RPMI7951 (cell line): ENCODE results near the gene RIMBP2. TPM values are rescaled to one million over a fixed set of nuclear protein-coding genes. Genes with fewer than 3 reads are reported as not detected.
"Not testable (repeated sequence)": the region's sequence is repeated elsewhere in the genome, so short reads cannot be mapped to it uniquely, and the experiment has no call there.

Experiments
- DNase-seq: peaks from one replicate; pipeline ENCODE4 v3.0.0-alpha.2; 2012; ENCODE audit warnings: low read depth
- total RNA-seq: library from RNA; depleted of rRNA; stranded (reverse); fragments of >200 nt; shearing (Covaris generic); gene quantifications from 2 replicates; pipeline ENCODE4 v1.2.3, GENCODE V29; 2014

The RIMBP2 gene
- total RNA-seq, 1 experiment from 2014 or later = not detected

GRCh38 chr12:130705178-130705822 lies 10.8 kb downstream of the RIMBP2 start:
- no peak for DNase-seq

- DNase-seq = no peak
Observed at GRCh38 chr12:130704606-130705005, 11.5 kb downstream of the RIMBP2 start.

- DNase-seq = no peak
Observed at GRCh38 chr12:130703733-130704375, 12.2 kb downstream of the RIMBP2 start.

DNA sequence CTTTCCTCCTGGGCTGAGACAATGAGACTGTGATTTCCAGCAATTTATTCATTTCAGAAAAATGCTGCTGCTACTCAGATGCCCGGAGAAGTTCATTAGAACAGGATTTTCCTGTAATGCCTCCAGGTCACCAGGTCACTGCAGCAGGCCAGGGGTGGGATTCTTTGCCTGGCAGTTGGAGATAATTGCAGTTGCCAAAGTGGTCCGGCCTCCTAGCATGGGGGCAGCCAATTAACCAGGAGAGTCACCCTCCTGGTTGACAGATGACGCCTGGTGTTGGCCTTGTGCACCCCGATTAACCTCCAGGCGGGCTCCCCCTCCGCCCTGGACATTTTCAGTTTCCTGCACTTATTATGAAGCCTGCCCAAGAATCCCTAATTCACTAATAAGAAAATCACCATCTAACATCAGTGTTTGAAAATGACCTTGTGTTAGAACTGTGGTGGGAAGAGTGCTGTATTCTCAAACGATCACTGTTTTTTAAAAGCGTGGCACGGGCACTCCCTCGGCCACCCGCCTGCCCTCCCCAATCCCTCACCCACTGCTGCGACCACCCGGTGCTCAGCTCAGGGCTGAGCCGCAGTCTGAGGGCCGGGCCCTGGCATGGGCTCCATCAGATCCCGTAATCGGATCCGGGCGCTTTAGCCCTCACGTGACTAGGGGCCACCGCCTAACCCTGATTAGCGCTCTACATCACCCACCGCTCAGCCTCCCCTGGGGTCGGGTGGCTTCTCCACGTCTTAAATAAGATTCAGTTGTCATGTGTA lies 12.9 kb downstream of the RIMBP2 start:
- DNase-seq = no peak

- no peak for DNase-seq
Observed at GRCh38 chr12:130701402-130701744, 14.7 kb downstream of the RIMBP2 start.

GRCh38 chr12:130700492-130701401 lies 15.4 kb downstream of the RIMBP2 start:
- DNase-seq = no peak

GRCh38 chr12:130698106-130698505 lies 18.0 kb downstream of the RIMBP2 start:
- no peak for DNase-seq

DNA sequence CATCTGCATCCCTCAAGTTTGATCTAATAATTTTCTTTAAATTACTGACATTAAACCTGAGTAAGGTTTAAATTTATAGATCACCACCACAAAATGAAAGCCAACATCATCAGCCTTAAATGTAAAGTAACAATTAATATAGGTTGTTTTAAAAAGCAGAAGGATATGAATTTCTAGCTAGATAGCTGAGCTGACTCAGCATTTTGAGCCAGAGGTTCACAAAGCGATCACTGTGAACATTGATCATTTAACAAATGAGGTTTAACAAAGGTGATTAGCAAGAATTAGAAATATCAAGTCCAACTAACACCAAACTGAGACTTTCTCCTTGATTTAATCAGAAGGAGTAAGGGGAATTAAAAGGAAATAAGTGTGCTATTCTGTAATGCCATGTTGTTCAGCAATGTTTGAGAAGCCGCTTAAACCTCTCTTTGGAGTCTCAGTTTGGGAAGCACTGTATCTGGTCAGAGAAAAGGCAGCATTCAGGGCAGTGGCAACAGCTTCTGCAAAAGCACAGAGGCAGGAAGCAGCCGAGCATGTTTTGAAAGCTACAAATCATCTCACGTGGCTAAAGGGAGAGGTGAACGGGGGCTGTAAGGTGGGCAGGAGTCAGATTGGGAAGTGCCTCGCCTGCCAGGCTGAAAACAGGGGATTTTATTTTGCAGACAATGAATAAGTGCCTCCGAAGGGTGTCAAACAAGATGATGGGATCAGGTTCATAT lies 19.6 kb downstream of the RIMBP2 start:
- DNase-seq = no peak

- no peak for DNase-seq
Observed at GRCh38 chr12:130695061-130695460, 21.0 kb downstream of the RIMBP2 start.

GRCh38 chr12:130689408-130690405 lies 26.4 kb downstream of the RIMBP2 start:
- DNase-seq = no peak

DNA sequence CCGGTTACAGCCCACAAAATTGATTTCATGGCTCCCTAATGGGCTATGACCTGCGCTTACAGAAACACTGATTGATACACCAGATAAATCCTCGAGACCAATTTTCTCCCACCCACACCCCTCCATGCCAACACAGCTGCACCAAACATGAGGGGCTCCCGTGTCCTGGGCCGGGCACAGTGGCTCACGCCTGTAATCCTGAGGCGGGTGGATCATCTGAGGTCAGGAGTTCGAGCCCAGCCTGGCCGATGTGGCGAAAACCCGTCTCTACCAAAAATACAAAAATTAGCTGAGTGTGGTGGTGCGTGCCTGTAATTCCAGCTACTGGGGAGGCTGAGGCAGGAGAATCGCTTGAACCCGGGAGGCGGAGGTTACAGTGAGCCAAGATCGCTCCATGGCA lies 27.1 kb downstream of the RIMBP2 start:
- not testable (repeated sequence) for DNase-seq

- DNase-seq = no peak
Observed at GRCh38 chr12:130687796-130688778, 28.0 kb downstream of the RIMBP2 start.

DNA sequence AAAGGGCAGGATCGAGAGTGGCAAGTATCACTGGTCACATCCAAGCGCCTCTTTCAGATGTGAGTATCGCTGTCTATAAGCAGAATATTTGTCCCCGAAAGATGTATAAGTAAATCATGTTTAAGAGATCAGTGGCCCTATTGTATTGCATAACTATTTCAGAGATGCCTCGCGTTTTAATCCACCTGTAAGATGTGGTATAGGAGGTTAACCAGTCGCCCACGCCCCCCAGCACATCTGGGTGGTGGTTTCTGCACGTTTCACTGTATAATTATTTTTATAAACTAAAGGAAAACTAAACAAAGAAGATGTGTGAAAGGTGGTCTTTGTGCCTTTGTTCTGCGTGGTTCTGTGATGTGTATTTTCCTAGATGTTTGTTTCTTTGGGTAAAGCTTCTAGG lies 28.9 kb downstream of the RIMBP2 start:
- DNase-seq = no peak

DNA sequence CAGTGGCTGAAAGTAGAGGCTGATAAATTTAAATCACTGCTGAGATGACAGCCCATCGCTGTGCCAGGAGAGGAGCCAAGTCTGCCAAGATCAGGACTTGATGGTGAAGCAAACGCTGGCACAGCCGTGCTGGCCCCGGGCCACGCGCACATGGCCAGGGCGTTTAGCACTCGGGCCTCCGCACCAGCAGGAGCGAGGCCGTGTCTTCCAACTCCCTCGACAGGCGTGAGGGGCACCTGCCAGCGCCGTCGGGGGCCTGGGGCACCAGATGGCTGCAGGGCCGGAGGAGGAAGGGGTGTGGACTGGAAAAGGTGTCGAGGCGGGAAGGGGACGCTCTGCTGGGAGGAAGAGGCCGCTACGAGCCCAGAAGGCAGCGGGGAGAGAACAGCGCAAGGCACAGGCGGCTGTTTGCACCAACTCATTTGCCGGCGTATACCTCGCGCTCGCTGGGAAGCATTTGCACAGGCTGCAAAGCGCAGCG lies 29.5 kb downstream of the RIMBP2 start:
- no peak for DNase-seq

DNA sequence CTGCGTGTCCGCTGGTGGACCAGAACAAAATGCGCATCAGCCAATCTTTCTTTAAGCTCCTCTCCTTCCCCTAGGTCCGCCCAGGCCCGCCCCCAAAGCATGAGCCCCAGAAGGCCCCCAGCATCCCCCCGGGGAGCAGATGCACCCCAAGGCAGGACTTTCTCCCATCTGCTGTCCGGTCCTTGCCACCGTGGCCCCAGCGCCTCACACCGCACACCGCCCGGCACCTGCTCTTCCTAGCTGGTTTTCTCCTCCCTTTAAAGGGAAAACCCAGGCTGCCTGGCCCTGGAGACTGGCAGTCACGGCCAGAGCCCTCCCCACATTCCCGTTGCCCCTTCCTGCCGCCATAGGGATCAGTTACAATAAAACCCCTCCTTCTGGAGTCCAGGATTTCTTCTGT lies 30.2 kb downstream of the RIMBP2 start:
- no peak for DNase-seq

DNA sequence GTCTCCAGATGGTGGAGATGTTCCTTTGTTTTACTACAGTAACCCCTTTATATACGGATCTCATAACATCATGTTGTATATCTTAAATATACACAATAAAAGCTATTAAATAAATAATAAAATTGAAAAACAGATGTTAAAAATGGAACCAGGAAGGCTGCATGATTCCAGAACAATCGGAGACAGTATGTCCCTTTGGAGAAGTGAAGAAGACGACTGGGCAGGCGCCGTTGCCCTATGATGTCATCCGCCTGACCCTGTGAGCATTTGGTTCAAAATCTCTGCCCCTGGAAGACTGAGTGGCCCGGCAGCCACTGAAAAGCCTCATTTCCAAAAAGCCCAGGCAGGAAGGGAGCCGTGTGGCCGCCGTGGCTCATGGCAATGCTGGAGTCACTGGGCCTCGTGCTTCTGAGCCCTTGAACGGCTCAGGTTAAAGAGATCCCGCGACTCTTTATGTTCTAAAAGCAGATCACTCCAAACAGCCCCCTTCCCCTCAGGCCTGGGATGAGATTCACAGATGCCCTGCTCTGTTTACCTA lies 30.8 kb downstream of the RIMBP2 start:
- no peak for DNase-seq

GRCh38 chr12:130683811-130684210 lies 32.3 kb downstream of the RIMBP2 start:
- DNase-seq = no peak

DNA sequence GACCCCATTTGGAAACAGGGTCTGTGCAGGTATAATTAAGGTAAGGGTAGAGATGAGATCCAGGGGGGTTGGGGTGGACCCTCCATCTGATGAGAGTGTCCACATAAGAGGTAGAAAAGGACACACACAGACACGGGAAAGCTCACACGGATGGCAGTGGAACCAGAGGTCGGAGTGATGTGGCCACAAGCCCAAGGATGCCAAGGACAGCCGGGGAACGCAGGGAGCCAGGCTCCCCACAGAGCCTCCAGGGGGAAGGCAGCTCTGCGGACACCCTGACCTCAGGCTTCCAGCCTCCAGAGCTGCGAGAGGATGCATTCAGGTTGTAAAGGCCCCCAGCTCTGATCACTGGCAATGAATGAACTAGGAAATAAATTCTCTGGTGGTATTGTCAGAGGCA lies 33.0 kb downstream of the RIMBP2 start:
- no peak for DNase-seq
